NCI-H128 (cell line): ENCODE measurements around the gene ZNF514.
"Not testable (repeated sequence)": the region's sequence is repeated elsewhere in the genome, so short reads cannot be mapped to it uniquely, and the experiment has no call there.

Experiments used
- DNase-seq: peaks from one replicate; lab custom pipeline; 2025; ENCODE audit not compliant: unreplicated experiment; lab: John Stamatoyannopoulos, UW

The ZNF514 gene

GRCh38 chr2:95138702-95139101, 20.9 kb downstream of the ZNF514 start:
- DNase-seq = no peak

GRCh38 chr2:95122197-95122551, 37.5 kb downstream of the ZNF514 start:
- DNase-seq = no peak

DNA sequence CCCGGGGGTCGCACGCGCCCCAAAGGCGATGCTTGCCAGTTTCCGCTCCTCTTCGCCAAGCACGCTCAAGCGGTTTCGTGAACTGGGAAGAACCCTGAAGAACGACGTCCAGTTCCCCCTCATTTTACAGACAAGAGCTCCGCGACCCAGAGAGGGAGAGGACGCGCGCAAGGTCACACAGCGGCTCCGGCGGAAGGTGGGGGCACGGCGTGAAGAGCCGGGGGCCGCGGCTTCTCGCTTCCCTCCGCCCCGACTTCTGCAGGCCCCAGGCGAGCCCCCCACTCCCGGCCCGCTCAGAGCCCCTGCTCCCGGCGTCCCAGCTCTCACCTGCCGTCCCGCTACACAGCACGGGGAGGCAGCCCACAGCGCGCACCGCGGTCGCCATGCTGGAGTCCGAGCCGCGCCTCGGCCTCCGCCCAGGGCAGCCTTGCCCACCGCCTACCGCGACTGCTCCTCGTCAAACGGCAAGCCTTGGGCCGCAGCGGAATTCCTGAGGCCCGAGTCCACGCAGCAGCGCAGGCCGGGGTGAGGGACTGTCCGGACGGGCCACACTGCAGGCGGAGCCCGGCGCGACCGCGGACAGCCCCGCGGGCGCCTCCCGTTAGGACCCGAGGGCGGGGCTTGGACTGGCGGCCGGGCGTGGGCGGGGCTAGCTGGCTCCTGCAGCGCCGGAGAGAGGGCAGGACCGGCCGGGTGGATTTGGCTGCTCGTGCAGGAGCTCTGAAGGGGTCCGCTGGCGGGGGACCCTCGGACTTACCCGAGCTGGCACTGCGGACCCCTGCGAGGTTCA, 38.0 kb downstream of the ZNF514 start, which contains the start of gene MRPS5:
MRPS5 (minus strand) TSS at position 402 of the 790 bp plus-strand sequence; CDS start at position 385, 17 bp downstream.
- DNase-seq = peak; percentile 50

- no peak for DNase-seq
Measured at GRCh38 chr2:95121093-95121406, 38.6 kb downstream of the ZNF514 start.

DNA sequence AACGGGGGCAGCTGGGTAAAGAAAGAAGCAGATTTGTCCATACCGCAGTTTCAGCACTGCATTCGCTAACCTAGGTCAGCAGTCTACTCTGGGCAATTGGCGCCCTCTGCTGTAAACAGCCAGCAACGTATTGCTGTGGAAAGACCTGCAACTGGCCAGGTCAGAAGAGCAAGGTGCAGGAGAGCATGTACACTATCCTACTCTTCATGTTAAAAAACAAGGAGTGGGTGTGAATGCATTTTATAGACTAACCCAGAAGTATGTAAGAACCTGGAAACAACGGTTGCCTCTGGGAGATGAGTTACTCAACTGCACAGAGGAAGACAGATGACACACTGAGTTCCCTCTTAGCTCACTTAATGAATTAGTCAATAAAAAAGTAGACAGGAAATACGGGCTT, 44.2 kb downstream of the ZNF514 start:
- DNase-seq = peak; percentile 1

DNA sequence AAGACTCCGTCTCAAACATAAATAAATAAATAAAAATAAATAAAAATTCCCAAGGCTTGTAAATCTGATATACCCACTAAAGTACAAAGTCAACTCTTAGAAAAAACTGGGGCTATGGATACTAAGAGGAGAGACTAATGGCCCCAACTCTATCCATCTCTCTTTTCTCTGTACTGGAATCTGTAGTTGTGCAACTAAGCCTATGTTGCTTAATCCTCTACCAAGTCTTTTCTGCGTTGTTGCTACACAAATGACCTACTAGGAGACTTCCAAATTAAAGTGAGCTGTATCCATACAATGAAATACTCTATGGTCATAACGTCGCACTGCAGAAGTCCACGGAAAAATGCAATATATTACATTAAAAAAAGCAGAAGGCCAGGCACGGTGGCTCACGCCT, 46.2 kb downstream of the ZNF514 start:
- DNase-seq = no peak

DNA sequence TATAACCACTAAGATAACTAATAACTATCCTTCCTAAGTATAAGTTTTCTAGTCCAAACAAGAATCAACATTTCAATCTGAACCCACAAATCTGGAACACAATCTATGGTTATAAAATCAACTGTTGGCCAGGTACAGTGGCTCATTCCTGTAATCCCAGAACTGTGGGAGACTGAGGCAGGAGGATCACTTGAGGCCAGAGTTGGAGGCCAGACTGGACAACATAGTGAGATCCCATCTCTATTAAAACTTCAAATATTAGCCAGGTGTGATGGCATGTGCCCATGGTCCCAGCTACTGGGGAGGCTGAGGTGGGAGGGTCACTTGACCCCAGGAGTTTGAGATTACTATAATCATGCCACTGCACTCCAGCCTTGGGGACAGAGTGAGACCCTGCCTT, 49.3 kb downstream of the ZNF514 start:
- DNase-seq = no peak

DNA sequence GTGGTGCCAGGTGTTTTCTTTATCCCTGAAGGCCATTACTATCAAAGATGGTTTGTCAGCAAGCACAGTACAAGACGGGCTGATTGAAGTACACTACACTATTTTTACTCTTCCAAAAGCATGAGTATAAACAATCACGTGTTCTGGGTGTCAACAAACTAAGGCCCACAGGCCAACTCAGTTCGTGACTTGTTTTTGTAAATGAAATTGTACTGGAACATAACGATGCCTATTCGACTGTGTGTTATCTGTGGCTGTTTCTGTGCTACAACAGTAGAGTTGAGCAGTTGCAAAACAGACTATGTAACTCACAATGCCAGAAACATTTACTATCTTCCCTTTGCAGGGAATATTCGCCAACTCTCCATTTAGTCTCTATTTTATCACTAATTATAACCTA, 50.4 kb downstream of the ZNF514 start:
- DNase-seq = no peak

GRCh38 chr2:95106081-95106480, 53.6 kb downstream of the ZNF514 start:
- DNase-seq = no peak

- no peak for DNase-seq
Measured at GRCh38 chr2:95104606-95105005, 55.0 kb downstream of the ZNF514 start.

- no peak for DNase-seq
Measured at GRCh38 chr2:95099910-95100309, 59.7 kb downstream of the ZNF514 start.

DNA sequence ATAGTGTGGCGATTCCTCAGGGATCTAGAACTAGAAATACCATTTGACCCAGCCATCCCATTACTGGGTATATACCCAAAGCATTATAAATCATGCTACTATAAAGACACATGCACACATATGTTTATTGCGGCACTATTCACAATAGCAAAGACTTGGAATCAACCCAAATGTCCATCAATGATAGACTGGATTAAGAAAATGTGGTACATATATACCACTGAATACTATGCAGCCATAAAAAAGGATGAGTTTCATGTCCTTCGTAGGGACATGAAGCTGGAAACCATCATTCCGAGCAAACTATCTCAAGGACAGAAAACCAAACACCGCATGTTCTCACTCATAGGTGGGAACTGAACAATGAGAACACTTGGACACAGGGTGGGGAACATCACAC, 61.4 kb downstream of the ZNF514 start:
- DNase-seq = not testable (repeated sequence)
